Ovary (tissue), 3 donors: ENCODE measurements around the gene APOBEC4.

Experiments used
- CTCF ChIP-seq, 3 donors: fragments of 450-650 bp in 2 of 3; fragments of 200-600 bp in 1 of 3; IDR thresholded peaks; one replicate each; pipeline versions ENCODE4 v1.5.1 to v1.8.0; 2016 to 2022; ENCODE audit warnings: antibody characterized with exemption in 3 of 3, mild to moderate bottlenecking in 1 of 3
- EP300 ChIP-seq: sonication (generic); formaldehyde crosslinking; IDR thresholded peaks from one replicate; pipeline ENCODE4 v1.6.1; 2017; ENCODE audit warnings: antibody characterized with exemption
- POLR2A ChIP-seq: fragments of 450-650 bp; IDR thresholded peaks from one replicate; pipeline ENCODE4 v1.6.1; 2017; ENCODE audit warnings: antibody characterized with exemption, mild to moderate bottlenecking, moderate library complexity
- donor health status: DM: no; HTN: no; CAD: no.

- TF ChIP-seq CTCF (IDR thresholded peaks at IDR 0.05) (no peak), POLR2A (no peak), EP300 (no peak)
Measured at GRCh38 chr1:183686229-183686628, 33.1 kb upstream of the APOBEC4 start.
